ENCODE results near the gene MPPED1. TPM values are rescaled to one million over a fixed set of nuclear protein-coding genes. Genes with fewer than 3 reads are reported as not detected.

Gene MPPED1
- total RNA-seq, 1 donor from 2014 or later = not detected

DNA sequence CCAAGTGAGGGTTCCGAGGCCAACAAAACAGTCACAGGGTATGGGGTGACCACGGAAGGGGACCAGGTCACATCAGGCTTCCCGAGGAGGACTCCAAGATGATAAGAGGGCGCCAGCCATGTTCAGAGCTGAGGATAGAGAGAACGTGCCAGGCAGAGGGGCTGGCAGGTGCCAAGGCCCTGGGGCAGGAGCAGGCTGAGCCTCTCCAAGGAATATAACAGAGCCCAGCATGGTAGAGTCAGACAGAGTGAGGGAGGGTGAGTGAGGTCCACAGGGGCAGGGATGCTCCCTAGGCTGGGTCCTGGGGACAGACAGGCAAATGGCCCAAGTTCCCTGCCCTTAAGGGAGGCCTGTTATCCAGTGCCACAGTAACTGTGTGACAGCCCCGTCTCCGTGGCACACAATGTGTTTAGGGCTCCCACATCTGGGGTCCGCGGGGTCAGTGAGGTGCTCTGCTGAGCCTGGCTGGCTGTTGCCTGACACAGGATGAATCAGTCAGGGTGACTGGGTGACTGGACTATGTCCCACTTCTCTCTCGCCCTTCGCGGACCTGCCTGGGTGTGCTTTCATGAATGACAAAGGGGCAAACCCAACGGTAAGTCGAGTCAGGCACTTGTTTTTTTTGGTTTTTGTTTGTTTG lies 105.3 kb downstream of the MPPED1 start:
- no peak for DNase-seq (ENCODE audit: low read depth, low spot score)

DNA sequence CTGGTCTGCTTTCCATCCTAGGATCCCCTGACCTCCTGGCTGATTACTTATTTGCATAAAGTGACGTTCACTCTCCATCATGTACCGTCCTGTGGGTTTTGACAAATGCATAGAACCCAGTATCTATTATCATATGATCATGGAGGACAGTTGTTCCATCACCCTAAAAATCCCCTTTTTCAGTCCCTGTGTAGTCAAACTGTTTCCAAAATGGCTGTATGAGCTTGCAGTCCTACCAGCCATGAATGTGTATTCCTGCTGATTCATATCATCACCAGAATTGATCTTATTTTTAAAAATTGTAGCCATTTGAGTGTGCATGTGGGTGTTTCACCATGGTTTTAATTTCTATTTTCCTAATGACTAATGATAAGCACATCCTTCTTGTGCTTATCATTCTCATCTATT lies 108.8 kb downstream of the MPPED1 start:
- no peak for DNase-seq (ENCODE audit: low read depth, low spot score)

DNA sequence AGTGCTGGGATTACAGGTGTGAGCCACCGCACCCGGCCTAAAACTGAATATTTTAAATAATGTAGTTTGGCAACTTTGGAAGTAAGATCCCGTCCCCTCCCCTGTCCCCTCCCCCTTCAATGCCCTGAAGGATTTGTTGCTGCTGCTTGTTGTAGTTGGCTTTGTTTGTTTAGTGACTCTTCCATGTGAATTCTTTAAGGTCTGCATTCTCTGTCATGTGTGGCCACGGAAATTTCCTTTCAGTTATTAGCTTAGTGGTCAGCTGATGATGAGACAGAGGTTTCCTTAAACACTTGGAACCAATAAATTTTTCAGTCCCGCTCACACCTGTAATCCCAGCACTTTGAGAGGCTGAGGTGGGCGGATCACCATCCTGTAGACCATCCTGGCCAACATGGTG lies 109.9 kb downstream of the MPPED1 start:
- DNase-seq (ENCODE audit: low read depth, low spot score) = no peak

DNA sequence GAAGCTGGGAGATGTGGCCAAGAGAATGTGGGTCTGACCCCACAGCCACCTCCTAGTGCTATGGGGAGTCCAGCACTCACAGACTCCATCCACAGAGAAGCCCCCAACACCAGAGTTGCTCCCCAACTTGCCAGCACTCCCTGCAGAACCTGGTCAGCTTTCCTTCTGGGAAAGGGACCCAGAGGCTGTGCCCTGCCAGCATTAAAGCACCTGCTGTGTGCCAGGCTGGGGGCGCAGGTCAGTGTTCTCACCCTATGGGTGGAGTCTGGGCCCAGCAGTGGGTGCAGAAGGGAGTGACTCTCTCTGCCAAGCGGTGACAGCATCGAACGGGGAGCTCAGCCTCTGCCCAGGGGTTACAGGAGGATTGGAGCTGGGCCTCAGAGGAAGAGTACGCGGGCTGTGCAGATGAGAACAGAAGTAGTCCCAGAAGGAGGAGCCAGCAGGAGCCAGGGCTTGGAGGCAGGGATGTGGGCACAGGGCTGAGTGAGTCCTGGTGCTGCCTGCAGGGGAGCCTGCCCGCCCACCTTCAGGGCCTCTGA lies 114.4 kb downstream of the MPPED1 start:
- DNase-seq (ENCODE audit: low read depth, low spot score) = no peak

DNA sequence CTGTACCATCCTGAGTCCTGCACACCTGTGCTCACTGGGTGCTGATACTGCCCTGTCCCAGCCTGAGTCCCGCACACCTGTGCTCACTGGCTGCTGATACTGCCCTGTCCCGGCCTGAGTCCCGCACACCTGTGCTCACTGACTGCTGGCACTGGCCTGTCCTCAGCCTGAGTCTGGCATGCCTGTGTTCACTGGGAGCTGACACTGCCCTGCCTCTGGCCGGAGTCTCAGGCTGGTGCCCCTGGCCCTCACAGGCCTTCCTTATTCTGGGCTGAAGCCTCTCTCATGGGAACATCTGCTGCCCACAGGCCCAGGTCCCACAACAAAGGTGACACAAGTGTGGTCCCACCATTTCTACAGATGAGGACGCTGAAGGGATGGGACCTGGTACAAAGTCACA lies 115.1 kb downstream of the MPPED1 start:
- no peak for DNase-seq (ENCODE audit: low read depth, low spot score)

DNA sequence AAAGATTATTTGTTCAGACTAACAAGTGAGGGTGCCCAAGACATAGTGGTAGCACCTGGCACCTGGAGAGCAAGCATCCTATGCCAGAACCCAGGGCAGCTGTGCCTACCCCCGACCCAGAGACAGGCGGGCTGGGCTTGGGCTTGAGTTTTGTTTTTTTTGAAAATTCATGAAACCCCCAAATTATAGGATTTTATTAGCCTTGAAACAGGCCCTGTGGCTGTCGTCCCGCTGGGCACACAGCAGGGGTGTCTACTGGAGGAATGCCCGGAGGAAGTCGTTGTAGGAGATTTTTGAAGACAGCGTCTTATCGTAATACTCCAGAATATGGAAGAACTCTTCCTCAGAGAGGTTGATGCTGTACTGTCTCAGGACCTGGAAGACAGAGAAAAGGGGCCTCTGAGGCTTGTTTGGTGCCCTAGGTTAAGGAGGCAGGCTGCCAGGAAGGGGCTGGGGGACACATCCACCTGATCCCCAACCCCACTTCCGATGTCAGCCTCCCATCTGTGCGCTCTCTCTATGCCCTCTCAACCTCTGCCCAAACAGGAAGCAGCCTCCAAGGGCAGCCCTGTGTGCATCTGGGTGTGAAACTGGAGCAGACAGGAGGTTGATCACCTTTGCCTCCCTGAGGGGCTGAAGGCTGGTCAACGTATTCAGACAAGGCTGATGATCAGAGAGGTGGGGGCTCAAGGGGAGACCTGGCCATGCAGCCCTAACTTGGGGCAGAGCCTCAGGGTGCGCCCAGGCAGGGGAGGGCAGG lies 117.0 kb downstream of the MPPED1 start:
- DNase-seq (ENCODE audit: low read depth, low spot score) = no peak

DNA sequence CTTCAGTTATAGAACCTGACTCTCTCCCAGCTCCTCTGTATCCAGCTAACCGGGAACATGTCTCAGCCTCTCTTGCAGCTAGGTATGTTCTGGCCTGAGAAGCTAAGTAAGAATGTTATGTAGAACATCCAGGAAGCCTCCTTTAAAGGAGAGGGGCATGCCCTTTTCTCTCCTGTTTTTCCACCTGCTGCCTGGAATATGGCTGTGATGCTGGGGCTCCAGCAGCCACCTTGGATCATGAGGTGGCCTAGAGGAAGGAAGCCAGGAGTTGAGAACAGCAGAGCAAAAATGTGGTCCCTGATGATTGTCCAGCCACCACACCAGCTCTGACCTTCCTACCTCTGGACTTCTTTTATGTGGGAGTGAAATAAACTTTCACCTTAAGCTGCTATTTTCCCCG lies 117.6 kb downstream of the MPPED1 start:
- DNase-seq (ENCODE audit: low read depth, low spot score) = no peak

DNA sequence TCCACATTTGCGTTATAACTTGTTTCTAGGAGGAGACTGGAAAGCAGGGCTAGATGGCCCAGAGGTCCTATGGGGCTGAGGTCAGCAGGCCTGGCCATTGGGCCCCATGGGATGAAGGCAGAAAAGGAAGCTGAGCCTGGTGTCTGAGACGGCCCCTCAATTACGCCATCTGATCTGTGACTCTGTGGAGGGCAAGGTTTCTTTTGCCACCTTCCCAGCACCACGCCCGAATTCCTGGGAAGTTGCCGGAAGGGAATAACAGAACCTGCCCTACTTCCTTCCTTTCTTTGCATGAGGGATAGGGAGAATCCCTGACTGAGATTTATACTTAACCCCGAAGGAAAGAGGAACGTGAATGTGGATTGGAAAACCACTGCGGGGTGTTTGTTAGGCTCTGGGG lies 118.1 kb downstream of the MPPED1 start:
- DNase-seq (ENCODE audit: low read depth, low spot score) = no peak

DNA sequence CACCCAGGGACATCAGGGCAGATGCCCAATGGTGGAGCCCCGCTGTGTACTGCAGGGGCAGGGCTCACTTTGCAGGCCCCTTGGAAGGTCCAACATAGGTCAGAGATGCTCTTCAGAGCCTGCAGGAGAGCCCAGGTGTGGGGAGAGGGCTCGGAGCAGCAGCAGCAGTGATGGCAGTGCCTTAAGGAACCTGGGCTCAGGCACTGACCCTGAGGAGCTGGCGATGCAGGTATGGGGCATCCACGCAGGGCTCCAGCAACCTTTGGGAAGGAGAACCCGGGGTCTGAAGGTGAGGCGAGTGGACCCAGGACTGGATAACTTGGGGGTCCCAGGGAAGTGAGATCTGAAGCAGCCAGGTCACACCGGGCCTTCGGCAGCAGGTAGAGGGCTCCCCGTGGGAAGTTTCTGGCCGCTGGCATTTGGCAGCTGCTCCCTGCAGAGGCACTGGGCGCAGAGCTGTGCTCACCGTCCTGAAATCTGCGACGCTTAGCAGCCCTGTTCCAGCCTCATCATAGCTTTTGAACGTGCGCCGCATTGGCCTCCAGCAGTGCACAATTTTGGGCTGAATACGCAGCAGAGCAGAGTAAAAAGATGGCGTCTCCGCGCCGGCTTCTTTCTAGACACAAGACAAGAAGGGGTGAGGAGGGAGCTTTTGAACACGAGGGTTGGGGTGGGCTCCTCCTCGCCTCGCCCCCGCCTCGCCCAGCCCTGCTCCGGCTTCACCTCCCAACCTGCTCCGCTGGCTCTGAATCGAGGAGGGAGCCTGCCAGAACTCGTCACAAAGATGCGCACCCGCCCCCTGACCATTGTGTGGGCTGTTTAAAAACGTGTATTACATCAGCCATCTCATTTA lies 118.8 kb downstream of the MPPED1 start:
- no peak for DNase-seq (ENCODE audit: low read depth, low spot score)

DNA sequence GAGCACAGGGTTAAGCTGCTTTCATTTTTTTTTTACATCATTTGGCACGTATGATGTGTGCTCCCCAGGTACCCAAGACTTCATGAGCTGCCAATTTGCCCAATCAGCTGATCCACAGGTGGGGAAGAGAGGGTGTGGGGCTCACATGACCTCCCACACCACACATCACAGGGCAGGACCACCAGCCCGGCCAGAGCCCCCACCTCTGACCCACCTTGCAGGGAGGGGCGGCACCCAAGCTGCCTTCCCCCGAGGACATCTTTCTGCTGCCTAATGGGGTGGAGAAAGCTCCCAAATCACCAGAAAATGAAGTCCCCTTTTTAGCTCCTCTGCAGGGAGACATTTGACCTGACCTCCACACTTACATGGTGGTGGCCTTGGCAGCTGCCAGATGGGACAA lies 119.8 kb downstream of the MPPED1 start:
- no peak for DNase-seq (ENCODE audit: low read depth, low spot score)

DNA sequence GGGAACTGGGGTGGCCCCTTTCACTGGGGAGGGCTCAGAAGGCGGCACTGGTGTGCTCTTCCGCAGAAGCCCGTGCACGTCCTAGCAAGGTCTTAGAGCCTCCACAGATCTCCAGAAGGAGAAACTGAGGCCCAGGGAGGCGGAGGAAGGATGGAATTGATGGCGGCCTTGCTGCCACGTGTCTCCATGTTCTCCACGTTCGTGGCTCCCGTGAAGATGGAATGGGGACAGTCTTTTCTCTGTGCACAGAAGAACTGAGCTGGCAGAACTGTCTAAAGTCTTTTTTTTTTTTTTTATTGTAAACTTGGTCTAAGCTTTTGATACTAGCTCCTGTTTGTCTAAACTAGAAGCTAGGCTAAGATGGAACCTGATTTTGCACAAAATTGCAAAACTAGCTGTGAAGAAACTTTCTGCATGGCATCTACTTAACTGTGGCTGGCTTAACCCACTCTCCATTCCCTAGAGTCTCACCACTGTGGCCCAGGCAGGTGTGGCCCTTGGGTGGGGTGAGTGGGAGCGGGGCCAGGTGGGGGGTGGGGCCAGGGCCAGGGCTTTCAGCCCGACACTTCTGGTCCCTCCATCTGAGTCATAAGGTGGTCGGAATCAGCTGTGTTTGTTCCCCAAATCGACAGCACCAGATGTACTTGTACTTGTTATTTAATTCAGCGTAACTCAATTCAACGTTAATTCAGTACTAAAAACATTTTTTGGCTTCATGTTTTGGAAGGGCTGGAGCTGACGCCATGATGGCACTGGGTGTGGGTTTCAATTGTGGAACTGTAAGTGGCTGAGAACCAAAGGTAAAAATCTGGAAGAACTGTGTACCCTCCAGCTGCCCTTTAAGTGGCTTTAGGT lies 120.7 kb downstream of the MPPED1 start:
- no peak for DNase-seq (ENCODE audit: low read depth, low spot score)

DNA sequence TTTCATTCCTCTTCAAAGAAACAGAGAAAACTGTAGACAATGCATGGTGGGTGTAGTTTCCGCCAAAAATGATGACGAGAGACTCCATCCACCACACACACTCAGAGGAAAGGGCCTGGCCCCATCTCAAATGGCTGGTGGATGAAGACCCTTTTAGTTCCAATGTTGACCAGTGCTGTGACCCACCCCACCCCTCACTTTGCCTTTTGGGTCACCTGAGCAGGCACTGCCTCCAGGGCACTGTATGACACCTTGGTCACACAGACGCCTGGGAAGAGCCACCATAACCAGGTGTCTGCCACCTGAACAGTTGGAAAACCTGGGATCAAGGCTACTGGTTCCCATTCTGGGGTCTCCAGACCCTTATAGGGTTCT lies 121.3 kb downstream of the MPPED1 start:
- DNase-seq (ENCODE audit: low read depth, low spot score) = no peak

DNA sequence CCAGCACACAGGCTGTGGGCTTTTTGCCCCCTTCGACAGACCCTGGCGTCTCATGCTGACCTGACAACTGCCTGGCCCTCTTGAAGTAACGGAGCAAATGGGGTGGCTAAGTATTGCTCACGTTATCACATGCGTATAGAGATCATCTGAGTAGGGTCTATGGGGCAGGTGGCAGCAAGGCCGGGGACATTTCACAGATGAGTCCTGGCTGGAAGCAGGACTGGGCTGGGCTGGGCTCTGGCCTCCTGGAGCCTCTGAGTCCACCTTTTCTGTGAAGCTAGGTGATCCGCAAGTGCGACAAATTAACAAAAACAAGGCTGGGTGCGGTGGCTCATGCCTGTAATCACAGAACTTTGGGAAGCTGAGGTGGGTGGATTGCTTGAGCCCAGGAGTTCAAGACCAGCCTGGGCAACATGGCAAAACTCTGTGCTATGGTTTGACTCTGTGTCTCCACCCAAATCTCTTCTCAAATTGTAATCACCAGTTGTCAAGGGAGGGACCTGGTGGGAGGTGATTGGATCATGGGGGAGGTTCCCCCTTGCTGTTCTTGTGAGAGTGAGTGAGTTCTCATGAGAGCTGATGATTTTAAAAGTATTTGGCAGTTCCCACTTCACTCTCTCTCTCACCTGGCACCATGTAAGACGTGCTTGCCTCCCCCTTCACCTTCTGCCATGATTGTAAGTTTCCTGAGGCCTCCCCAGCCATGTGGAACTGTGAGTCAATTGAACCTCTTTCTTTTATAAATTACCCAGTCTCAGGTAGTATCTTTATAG lies 122.0 kb downstream of the MPPED1 start:
- no peak for DNase-seq (ENCODE audit: low read depth, low spot score)

DNA sequence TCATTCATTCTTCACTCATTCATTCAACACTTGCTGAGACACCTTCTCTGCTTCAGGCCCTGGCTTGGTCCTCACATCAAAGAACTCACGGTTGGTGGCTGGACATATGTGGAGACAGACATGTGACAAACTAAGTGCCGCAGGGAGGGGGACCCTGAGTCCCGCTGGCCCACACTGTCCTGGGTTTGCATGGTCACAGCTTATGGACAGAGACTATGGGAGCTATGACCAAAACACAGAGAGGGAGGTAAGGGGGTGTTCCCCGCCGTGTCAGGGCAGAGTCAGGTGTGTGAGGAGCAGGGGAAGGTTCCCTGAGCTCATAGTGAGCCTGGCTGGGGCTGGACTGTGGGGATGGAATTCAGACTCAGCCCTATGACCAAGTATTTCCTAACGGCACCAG lies 123.1 kb downstream of the MPPED1 start:
- DNase-seq (ENCODE audit: low read depth, low spot score) = no peak

DNA sequence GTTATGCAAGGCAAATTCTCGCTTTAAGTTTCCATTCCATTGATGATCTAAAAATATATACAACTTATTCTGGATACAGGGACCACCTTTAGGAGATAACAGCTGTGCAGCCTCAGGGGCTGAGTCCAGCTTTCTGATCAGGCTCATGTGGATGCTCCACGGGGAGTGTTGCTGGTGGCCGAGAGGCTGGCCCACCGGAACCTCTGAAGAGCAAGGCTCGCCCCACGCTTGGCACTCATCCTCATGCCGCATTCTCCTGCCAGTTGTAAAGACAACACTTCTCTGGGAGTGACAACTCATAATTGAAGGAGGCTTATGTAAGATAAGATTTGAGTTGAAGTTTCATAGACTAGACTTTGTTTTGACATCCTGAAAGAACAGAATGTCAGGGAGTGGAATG lies 123.5 kb downstream of the MPPED1 start:
- no peak for DNase-seq (ENCODE audit: low read depth, low spot score)

DNA sequence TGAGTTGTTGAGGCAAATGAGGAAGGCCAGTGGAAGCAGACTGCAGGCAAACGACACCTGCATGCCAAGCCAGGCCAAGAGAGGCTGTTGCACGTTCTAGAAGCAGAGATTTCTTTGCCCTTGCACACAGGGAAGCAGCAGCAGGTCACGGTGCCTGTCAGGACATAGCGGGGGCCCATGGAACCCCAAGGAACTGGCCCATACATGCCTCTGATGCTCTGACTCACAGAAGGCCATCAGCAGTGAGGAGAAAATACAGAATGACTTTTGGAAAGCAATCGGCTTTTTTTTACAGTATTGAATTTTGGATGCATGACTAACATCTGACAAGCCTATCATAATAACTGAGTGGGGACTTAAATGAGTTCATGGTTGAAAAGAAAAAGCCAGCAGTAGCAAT lies 123.9 kb downstream of the MPPED1 start:
- DNase-seq (ENCODE audit: low read depth, low spot score) = no peak

DNA sequence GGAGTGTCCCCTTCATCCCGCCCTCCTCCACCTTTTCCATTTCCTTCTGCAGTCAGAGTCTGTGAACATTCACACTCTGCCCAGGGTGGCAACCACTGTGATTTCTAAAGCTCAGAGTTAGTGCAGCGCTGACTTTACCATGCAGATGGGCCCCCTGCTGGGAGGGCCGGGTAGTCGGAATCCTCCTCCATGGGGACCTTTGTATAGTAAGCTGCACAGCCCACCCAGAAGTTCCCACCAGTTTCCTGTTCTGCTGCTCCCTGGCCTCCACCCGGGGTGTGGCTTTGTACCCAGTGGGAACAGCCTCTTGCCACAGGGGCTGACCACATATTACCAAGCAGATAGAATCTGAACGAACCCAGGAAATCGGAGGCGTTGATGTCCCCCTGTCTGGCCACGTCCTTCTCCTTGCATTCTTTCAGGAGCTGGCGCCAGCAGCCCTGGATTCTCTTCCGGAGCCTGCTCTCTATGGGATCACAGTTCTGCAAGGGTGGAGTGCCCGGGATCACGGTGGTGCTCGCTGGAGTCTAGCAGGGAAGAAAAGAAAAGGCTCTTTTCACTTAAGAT lies 125.3 kb downstream of the MPPED1 start:
- DNase-seq (ENCODE audit: low read depth, low spot score) = no peak

DNA sequence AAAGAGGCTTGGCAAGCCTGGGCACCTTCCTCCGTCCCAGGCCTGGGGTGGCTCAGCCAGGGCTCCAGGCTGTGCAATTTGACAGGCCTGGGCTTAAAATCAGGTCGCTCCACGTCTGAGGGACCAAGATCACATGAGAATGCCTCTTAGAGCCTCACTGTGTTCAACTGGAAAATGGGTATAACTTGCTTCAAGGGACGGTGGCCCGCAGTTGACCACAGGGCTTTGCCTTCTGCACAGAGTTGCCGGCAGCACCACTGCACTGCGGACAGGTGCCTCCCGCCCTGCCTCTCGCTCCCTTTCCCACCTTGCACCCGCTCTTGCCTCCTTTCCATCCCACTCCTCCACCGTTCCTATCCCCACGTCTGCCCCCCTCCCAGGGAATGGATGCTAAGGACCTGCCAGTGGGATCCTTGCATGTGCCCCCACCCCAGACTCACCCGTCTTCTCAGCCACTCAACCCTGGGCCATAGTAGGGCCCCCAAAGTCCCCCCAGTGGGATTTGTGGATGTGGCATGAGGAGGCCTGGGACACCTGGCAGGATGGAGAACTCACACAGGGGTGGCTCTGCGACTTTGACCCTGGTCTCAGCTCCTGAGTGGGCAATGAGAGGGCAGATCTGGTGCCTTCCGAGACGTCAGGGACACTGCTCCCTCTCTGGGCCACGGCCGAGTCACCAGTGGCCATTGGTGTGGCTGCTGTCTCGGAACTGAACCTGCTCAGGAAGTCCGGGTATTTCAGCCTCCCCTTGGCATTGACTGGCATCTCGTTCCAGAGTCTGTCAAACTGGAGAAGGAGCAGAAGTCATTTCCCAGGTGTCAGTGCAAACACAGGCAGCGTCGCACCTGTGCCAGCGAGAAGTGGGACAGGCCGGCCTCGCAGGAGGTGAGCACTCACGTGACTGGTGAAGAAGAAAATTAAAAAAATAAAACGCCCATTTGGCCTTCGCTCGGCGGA lies 128.0 kb downstream of the MPPED1 start:
- DNase-seq (ENCODE audit: low read depth, low spot score) = no peak

DNA sequence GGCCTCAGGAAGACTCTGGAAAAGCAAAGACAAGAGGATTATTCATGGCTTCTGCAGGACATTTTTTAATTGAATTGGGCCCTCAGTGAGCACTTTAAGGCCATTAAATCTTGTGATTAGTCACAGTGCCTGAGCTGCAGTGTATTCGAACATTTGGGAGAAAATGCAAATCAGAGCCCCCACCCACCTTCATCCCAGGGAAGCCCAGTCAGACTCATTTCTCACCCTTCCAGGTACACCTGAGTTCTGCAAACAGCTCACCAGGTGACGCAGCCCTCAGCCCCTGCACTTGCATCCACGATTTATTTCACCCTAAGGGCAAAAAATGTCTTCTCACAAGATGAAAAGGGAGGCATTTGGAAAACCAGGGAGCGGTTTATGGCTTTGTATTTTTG lies 128.7 kb downstream of the MPPED1 start:
- no peak for DNase-seq (ENCODE audit: low read depth, low spot score)
